Psoas muscle (tissue), 8 donors: Measurements from ENCODE around the gene ZFYVE9. TPM values are rescaled to one million over a fixed set of nuclear protein-coding genes. Genes with fewer than 3 reads are reported as not detected.

Experiments
- ATAC-seq, 4 donors: fragments of 200-7000 bp; cut with Tn5 transposase; one replicate each; pipeline ENCODE4 v1.9.1; 2020; ENCODE audit warnings: moderate library complexity in 3 of 4, mild to moderate bottlenecking in 2 of 4
- DNase-seq, 2 donors: peaks; one replicate each; pipeline ENCODE4 v3.0.0-alpha.2; 2020
- H3K27ac ChIP-seq: fragments of 200-600 bp; one replicate; pipeline ENCODE4 v1.8.0; 2022
- H3K27me3 ChIP-seq, 3 donors: fragments of 200-600 bp in 1 of 3; one replicate each; pipeline versions ENCODE4 v1.6.1 to v1.8.0; 2013 to 2022; ENCODE audit warnings: low read length in 2 of 3, mild to moderate bottlenecking in 2 of 3, moderate library complexity in 1 of 3; ENCODE audit not compliant: insufficient read depth in 3 of 3
- H3K36me3 ChIP-seq, 2 donors: fragments of 200-600 bp in 1 of 2; one replicate each; pipeline versions ENCODE4 v1.6.1 to v1.8.0; 2013 to 2022; ENCODE audit warnings: low read depth in 1 of 2, mild to moderate bottlenecking in 1 of 2, moderate library complexity in 1 of 2; ENCODE audit not compliant: insufficient read depth in 1 of 2
- H3K4me1 ChIP-seq: fragments of 200-600 bp; one replicate; pipeline ENCODE4 v1.8.0; 2022
- H3K4me3 ChIP-seq: fragments of 200-600 bp; one replicate; pipeline ENCODE4 v1.8.0; 2022; ENCODE audit warnings: mild to moderate bottlenecking
- H3K9me3 ChIP-seq: fragments of 200-600 bp; one replicate; pipeline ENCODE4 v1.8.0; 2022
- CTCF ChIP-seq: fragments of 200-600 bp; IDR thresholded peaks from one replicate; pipeline ENCODE4 v1.8.0; 2022; ENCODE audit warnings: antibody characterized with exemption
- WGBS, 3 donors: extraction: QIAGEN DNeasy Blood & Tissue Kit; methylation state at CpG; one replicate each; pipeline versions ENCODE4 v1.1.6 to v1.1.7; 2013; 5-methylcytosine and 5-hydroxymethylcytosine counted together
- intact Hi-C, 2 donors: fragments of 100-400 bp; cut with DNase I; formaldehyde crosslinking; loops; one replicate each; pipeline versions ENCODE4 v1.11.0 to v1.14.2; 2022
- polyA plus RNA-seq, 3 donors: library from polyadenylated mRNA; stranded (reverse); fragments of 200-250 nt; gene quantifications; one replicate each; pipeline ENCODE4 v1.2.3, GENCODE V29; 2013
- total RNA-seq, 4 donors: library from RNA; stranded (reverse); fragmentation: NEBNext Ultra II Directional in 2 of 4; extraction: Animal tissue kit (Norgen Biotek cat#: 25700) in 2 of 4; gene quantifications; one replicate each; pipeline versions ENCODE4 v1.2.1 to v1.2.4, GENCODE V29; 2021 to 2023
- donor health status: healthy with polysubstance abuse.
- donor health status: DM: no; HTN: no; CAD: no; lungs with moderate emphysema.
- donor health status: Bipolar disorder and iron deficiency.
- donor health status: healthy.
- donor health status: DM: yes; HTN: yes; CAD: no.
- donor health status: DM: no; HTN: no; CAD: no.
- donor health status: DM: no; HTN: no; CAD: no.
- donor health status: DM: yes; HTN: yes; CAD: no.

ZFYVE9 gene
- total and polyA plus RNA-seq, 7 donors: 14.7 to 39.1 (median 31.4) TPM

- H3K27me3 ChIP-seq: no peaks in the 10 kb centered on the region
- peaks cover 30% of the 10 kb centered on the region for H3K4me1 ChIP-seq
- H3K9me3 ChIP-seq: no peaks in the 10 kb centered on the region
- no peak overlapping the region for H3K4me3 ChIP-seq
- no peak for TF ChIP-seq CTCF
- no peak for DNase-seq
- H3K27ac ChIP-seq: no peak overlapping the region
- ATAC-seq: no peak
- intact Hi-C loops: no loop called here
- 45 to 68% (median 52%) methylated on average over 2 of the region's 2 CpGs for WGBS, 3 donors
- H3K36me3 ChIP-seq: no peaks in the 10 kb centered on the region
Observed at GRCh38 chr1:52191395-52191965, 49.6 kb downstream of the ZFYVE9 start.

GRCh38 chr1:52192024-52192423 is 50.1 kb downstream of the ZFYVE9 start:
- H3K9me3 ChIP-seq: peaks cover under 1% of the 10 kb centered on the region
- intact Hi-C loops: no loop called here
- DNase-seq (no peak), ATAC-seq (no peak)
- no peaks in the 10 kb centered on the region for H3K36me3 ChIP-seq
- H3K4me1 ChIP-seq: peaks cover 30% of the 10 kb centered on the region
- WGBS, 3 donors: 69 to 93% (median 79%) methylated on average over 2 of the region's 2 CpGs
- H3K4me3 ChIP-seq: no peak overlapping the region
- no peaks in the 10 kb centered on the region for H3K27me3 ChIP-seq
- no peak overlapping the region for H3K27ac ChIP-seq
- TF ChIP-seq CTCF: no peak

- Histone ChIP-seq H3K27me3 (peaks cover 0 to under 1% (median 0%) of the 10 kb centered on the region in 3 donors), H3K36me3 (no peaks in the 10 kb centered on the region), H3K9me3 (peaks cover 4% of the 10 kb centered on the region), H3K27ac (no peak overlapping the region), H3K4me1 (peaks cover 30% of the 10 kb centered on the region), H3K4me3 (no peak overlapping the region)
- DNase-seq: no peak
- TF ChIP-seq CTCF: no peak
- 95 to 98% (median 97%) methylated on average over 1 of the region's 1 CpG for WGBS, 3 donors
- ATAC-seq: no peak
- intact Hi-C loops: no loop called here
Observed at GRCh38 chr1:52192436-52192835, 50.5 kb downstream of the ZFYVE9 start.

GRCh38 chr1:52193985-52194384 is 52.1 kb downstream of the ZFYVE9 start:
- Histone ChIP-seq H3K27me3 (peaks cover 0 to 4% (median 0%) of the 10 kb centered on the region in 3 donors), H3K4me1 (peaks cover 30% of the 10 kb centered on the region), H3K4me3 (no peak overlapping the region), H3K9me3 (peaks cover 9% of the 10 kb centered on the region), H3K36me3 (no peaks in the 10 kb centered on the region), H3K27ac (no peak overlapping the region)
- intact Hi-C loops: no loop called here
- DNase-seq (no peak), ATAC-seq (no peak)
- TF ChIP-seq CTCF: no peak
- WGBS, 3 donors: 78 to 88% (median 79%) methylated on average over 7 of the region's 7 CpGs

- Histone ChIP-seq H3K36me3 (no peaks in the 10 kb centered on the region), H3K4me1 (peaks cover 18% of the 10 kb centered on the region), H3K27me3 (peaks cover 0 to 4% (median 0%) of the 10 kb centered on the region in 3 donors), H3K4me3 (no peak overlapping the region), H3K9me3 (peaks cover 9% of the 10 kb centered on the region), H3K27ac (no peak overlapping the region)
- no peak for DNase-seq
- ATAC-seq: no peak
- TF ChIP-seq CTCF: no peak
- intact Hi-C loops: loop anchor here in 1 of 2 donors (5.0 kb wide), 1 partner anchor 53 kb away; the partner anchor contains the start of gene ZFYVE9
- 43 to 69% (median 45%) methylated on average over 1 of the region's 1 CpG for WGBS, 3 donors
Observed at GRCh38 chr1:52195161-52195560, 53.3 kb downstream of the ZFYVE9 start.
